HTR-8/SVneo (cell line): ENCODE data around the gene EEF2.
A peak's percentile ranks its signal among the peaks of the same experiment; 100 is the strongest.

Experiments
- DNase-seq: peaks from one replicate; pipeline ENCODE4 v3.0.0; 2011; ENCODE audit warnings: low spot score, mixed read lengths; ENCODE audit not compliant: insufficient read length
- FAIRE-seq: peaks from 2 replicates; lab custom pipeline; 2011; peaks lifted over from hg19 to GRCh38; lab: Jason Lieb, UNC

EEF2 gene

DNA sequence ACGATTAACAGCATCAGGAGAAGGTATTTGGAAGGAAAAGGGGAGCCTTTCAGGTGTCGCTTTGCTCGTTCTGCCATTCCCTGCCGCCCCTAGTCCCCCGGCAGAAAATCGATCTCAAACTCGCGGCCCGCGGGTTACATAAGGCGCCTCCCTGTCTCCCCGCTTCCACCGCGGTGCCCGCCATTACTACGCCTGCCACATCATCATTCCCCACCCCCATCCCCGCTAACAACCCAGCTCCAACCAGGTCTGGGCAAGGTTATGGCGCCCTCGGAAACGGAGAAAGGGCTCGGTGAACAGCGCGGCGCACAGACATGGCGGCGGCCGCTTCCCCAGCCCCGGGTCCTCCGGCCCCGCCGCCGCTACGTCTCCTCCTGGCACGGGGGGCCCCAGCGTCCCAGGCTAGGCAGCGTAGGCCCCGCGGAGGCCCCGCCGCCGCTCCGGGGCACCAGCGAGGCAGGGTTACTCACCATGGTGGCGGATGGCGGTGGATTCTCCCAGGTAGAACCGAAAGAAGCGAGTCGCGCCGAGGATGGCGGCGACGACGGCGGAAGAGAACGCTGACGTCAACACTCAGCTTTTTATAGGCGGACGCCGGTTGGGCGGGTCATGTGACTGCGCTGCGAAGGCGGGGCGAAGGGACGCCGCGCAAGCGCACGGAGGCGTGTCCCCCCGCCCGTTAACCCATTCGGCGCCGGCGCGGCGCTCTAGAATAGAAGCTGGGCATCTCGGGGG lies at the start of gene EEF2:
TSS of gene EEF2 (minus strand) at position 556 of the 735 bp plus-strand sequence. CDS start at position 473, 83 bp downstream.
- peak; percentile 76 for DNase-seq
- FAIRE-seq: no peak

DNA sequence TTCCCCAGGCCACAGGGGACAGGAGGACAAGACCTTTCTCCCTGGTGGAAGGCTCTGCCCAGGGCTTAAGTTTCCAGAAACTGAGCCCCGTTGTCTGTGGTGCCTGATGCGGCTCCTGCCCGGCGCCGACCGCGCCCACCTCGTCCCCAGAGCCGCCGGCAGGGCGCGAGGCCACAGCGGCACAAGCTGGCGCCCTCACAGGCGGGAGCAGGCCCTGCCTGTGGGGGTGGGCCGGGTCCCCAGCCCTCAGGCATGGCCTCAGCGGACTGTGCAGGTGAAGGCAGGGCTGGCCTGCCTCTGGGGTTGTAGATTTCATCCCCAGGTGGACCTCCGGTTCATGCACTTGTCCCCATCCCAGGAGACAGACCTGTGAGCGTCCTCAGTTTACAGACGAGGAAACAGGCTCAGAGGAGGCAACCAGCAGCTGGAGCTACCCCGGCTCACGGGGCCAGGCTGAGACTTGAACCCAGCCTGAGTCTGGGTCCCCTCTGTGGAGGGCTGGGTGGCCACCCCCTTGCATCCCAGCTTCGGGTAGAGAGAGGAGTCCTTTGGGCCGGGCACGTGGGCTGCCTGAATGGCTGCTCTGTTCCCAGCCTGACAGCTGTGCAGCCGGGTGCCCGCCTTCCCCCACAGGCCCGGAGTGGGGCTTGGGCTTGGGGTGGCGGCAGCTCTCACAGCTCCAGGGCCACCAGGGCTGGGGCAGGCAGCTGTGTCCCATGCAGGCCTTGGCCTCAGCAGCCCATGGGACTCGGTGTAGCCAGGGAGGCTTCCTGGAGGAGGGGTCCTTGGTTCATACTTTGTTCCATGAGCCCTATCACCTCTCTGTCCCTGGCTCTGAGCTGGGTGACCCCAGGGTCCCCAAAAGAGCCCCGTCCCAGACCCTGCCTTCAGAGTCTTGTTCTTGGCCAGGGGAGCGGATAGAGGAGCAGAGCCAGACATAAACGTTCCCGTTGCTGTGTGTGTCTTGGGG lies 49.1 kb upstream of the EEF2 start:
- DNase-seq (no peak), FAIRE-seq (no peak)

DNA sequence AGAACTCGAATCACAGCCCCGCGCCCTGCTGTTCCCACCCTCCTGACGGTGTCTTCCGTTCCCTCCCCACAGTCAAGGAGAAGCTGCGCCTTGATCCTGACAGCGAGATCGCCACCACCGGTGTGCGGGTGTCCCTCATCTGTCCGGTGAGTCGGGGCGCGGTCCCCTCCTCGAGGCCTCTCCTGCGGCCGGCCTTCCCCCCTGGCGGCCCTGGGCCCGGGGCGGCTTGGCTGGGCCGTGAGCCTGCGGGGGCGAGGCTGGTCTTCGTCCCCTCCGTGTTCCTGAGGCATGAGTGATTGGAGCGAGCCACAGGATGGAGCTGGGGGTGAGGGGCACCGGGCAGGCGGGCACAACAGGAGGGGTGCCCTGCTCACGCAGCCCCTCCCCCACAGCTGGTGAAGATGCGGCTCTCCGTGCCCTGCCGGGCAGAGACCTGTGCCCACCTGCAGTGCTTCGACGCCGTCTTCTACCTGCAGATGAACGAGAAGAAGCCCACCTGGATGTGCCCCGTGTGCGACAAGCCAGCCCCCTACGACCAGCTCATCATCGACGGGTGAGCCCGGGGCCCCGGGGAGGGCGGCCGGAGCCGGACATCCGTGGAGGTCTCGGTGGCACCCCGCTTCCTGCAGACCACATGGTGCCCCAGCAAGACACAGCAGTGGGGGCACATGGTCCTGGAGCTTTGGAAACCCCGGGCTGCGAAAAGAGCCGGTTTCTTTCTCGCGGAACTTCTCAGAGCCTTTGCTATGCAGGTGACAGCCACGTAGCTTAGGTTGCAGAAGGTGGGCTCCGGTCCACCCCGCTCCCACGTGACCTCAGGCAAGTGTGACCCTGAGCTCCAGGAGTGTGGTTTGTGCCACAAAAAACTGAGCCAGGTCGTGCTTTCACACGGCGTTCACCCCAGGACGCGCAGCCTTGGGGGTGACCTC lies 48.0 kb upstream of the EEF2 start:
- DNase-seq (no peak), FAIRE-seq (no peak)

DNA sequence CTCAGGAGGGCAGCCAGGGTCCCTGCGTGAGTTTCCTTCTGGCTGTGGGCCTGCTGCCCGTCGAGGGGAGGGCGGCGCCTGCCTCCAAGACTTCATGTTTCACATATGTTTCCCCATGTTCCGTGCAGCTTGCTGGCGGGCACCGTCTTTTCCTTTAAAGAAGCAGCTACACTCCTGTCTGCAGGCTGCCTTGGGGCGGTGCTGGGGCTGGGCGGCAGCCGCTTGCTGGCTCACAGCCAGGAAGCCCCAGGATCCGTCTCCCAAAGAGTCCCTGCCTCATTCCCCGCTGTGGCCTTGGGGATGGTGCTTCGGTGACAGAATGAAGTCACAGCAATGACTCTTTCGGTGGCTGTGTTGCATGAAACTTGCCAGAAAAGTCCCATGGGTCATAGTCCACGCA lies 47.2 kb upstream of the EEF2 start:
- FAIRE-seq: no peak

DNA sequence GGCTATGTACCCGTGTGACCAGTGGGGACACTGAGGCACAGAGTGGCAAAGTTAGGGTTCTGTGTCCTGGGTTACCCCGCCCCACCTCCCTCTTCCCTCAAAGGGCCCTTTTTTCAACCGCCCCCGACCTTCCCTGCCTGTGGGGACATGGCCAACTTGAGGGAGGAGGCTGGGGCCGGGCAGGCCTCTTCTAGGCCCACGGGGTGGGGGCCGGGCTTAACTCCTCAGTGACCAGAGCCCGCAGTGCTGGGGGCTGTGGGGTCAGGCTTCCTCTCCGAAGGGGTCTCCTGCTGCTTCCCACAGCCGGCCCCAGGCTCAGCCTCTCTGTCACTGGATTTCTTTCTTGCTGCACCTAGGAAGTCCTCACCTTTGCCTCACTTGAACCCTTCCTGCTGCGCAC lies 46.2 kb upstream of the EEF2 start:
- no peak for FAIRE-seq
- DNase-seq: no peak

More for the DNA sequence above, 47.2 kb upstream of the EEF2 start:
- DNase-seq: no peak

DNA sequence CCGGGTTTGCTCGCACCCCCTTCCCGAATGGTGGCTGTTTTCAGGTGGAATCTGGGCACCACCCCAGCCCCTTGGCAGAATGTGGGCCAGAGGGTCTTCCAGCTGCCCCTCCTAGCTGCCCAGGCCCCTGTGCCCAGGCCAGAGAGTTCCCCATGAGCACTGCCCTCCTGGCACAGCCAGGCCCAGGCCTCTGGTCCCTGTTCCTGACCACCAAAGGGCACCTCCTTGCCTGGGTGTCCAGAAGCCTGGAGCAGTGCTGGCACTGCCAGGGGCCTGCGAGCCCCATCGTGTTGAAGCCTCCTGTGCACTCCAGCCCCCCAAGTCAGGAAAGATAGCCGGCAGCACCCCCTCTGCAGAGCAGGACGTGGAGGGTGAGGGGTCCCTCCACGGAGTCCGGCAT lies 45.7 kb upstream of the EEF2 start:
- FAIRE-seq (no peak), DNase-seq (no peak)

DNA sequence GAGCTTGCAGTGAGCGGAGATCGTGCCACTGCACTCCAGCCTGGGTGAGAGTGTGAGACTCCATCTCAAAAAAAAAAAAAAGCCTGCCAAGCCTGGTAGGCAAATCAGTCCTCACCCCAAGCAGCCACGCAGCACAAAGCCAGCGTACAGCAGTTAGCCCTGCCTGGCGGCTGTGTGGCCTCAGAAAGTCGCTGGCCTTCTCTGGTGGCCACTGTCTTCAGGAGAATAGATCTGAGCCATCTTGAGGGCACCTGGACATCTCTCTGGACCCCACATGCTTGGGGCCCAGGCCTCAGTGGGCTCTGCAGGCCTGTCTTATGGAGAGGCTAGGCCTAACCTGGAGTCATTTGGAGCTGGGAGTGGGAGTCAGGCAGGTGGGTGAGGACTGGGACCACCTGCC lies 45.3 kb upstream of the EEF2 start:
- no peak for FAIRE-seq
- no peak for DNase-seq

DNA sequence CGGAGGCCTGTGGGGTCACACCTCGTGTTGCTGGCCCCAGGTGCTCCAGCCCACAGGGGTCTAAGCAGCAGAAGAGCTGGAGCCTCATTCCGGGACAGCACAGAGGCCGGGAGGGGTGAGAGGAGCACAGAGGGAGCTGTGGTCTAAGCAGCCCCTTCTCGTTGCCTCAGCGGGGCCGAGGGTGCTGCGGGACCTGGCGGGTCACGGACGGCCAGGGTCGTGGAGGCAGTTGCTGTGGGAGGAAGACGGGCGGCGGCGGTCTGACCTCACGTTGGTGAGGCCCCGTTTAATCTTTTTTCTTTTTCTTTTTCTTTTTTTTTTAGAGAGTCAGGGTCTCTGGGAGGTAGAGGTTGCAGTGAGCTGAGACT lies 44.0 kb upstream of the EEF2 start:
- DNase-seq (no peak), FAIRE-seq (no peak)

DNA sequence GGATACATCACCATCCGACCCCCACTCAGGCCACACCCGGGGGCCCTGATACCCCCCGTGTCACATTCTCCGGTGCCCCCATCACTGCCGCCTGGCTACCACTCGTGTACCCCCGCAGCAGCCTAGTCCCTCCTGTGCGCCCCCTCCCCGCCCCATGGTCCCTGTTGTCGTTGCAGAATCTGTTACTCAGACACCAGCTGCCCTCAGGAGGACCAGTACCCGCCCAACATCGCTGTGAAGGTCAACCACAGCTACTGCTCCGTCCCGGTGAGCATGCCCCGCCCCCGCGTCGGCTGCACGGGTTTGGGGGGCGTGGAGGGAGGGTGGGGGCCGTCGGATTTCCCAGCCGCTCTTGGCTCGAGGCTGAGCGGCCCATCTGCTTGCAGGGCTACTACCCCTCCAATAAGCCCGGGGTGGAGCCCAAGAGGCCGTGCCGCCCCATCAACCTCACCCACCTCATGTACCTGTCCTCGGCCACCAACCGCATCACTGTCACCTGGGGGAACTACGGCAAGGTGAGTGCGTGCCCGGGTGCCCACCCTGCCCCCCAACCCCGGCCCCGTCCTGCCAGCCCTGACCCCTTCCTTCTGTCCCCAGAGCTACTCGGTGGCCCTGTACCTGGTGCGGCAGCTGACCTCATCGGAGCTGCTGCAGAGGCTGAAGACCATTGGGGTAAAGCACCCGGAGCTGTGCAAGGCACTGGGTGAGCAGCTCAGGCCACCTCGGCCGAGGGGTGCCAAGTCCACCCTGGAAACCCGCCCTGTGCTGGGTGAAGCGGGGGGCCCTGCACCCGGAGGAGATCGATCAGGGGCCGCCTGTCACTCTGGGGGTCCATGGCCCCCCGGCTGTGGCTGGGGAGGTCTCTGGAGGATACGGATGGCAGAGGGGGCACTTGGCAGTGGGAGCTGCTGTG lies 43.3 kb upstream of the EEF2 start:
- no peak for DNase-seq
- FAIRE-seq: no peak

DNA sequence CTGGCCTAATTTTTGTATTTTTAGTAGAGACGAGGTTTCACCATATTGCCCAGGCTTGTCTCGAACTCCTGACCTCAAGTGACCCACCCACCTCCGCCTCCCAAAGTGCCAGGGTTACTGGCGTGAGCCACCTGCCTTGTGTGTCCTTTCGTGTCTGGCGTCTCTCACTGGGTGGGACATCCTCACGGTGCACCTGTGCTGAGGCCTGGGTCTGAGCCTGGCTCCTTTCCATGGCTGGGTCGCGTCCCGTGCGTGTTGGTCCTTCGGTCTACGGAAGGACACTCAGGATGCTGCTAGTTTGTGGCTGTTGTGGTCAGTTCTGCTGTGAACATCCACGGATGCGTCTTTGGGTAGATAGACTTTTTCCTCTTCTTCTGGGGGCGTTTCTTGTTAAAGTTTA lies 41.9 kb upstream of the EEF2 start:
- no peak for FAIRE-seq
- DNase-seq: no peak

DNA sequence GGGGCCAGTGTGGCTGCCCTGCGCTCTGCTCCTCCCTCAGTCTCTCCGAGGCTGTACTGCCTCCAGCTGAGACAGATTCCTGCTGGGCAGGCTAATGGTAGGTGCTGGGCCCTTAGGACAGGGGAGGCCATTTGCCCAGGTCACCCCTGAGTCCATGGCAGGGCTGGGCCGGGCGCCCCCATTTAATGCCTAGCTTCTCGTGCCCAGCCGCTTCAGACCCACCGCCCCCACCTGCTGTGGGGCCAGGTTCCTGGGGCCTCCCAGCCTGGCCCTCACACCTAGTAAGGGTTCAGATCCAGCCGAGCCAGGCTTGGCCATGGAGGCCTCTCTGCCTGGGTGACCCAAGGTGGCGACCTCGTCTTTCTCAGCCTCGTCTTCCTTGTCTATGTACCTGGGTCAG lies 40.1 kb upstream of the EEF2 start:
- DNase-seq (no peak), FAIRE-seq (no peak)

DNA sequence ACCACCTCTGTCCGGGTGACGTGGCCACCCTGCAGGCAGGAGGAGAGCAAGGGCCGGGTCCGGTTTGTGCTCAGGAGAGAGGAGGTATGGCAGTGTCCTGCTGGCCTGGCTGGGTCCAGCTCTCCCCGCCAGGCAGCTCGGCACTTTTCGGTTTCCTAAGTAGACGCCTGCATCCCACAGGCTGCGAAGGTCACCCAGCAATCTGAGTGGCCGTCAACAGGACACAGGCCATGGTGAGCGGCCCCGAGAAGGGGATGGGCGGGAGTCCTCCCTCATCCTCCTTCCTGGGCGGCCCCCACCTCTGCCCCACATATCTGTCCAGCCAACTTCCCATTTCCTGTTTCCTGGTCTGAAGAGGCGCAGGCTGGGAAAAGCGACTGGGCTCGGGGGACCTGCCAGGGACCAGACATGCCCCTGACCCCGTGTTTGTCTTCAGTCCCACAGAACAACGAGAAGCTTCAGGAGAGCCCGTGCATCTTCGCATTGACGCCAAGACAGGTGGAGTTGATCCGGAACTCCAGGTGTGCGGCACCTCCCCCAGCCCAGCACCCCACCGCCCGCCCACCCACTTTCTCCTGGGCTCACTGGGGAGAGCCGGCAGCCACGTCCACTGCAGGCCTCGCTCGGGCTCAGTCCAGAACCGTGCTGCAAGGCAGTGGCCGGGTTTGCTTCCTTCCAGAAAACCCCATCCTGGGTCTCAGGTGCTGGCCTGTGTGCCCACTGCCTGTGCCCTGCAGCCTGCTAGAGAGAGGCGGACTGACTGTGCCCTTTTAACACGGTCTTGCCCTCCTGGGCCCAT lies 38.5 kb upstream of the EEF2 start:
- DNase-seq (no peak), FAIRE-seq (no peak)

DNA sequence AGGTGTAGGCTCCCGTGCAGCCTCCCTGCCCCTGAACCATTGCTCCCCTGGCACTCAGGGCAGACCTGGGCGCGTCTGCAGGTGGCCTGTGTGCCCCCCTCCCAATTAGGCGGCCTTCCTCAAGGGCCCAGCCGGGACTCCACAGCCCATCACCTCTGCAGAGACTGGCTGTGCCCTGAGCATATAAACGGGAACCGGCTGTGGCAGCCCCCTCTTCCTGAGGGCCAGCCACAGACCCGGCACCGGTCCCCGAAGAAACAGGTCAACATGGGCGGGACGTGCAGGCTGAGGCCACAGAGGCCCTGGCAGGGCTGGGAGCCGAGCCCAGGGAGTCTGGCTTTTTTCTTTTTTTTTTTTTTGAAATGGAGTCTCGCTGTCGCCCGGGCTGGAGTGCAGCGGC lies 34.3 kb upstream of the EEF2 start:
- FAIRE-seq (no peak), DNase-seq (no peak)

DNA sequence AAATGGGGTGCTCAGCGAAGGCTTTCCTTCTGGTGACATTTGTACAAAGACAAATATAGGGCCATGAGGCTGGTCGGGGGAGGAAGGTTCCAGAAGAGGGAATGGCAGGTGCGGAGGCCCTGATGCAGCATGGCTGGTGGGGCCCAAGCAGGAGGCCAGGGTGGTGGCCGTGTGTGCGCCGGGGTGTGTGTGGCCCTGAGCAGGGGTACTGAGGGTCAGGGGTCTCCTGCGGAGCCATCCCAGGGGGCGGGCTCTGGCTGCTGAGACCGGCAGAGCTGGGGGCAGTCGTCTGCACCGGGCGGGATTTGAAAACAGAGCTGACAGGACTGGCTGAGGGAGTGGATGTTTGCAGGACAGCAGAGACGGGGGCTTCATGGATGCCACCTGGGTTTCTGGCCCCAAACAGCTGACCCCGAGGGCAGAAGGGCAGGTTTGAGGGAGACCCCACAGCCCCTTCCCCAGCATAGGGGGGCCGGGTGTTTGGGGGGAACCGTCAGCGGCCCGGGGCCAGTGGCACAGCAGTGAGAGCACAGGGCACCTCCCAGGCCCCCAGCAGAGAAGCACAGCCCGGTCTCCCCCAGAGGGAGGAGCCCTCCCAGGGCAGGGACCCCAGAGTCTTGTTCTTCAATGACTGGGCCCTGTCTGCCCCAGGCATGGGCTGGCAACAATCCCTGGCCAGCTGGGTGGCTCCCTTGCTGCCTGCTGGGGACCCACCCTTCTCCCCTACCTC lies 33.7 kb upstream of the EEF2 start:
- DNase-seq (no peak), FAIRE-seq (no peak)

DNA sequence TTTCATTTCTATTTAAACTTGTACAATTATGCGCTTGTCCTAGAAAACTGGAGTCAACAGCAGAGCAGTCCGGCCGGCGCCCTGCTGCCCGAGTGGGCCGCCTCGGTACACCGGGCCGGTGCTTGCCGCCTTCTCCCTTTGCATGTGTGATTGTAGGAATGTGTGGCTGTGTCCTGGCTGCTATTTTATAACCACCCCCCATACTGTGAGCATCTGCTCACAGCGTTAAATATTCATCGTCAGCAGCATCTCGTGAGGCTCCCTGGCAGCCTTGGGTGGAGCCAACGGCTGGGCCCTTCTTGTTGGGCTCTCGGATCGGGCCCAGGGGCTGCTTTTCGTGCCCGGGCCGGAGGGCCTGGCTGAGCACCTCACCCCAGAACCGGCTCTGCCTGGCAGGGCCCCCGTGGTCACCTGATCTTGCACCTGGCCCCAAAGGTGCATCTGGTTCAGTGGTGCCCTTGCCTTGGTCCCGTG lies 32.9 kb upstream of the EEF2 start:
- FAIRE-seq (no peak), DNase-seq (no peak)

DNA sequence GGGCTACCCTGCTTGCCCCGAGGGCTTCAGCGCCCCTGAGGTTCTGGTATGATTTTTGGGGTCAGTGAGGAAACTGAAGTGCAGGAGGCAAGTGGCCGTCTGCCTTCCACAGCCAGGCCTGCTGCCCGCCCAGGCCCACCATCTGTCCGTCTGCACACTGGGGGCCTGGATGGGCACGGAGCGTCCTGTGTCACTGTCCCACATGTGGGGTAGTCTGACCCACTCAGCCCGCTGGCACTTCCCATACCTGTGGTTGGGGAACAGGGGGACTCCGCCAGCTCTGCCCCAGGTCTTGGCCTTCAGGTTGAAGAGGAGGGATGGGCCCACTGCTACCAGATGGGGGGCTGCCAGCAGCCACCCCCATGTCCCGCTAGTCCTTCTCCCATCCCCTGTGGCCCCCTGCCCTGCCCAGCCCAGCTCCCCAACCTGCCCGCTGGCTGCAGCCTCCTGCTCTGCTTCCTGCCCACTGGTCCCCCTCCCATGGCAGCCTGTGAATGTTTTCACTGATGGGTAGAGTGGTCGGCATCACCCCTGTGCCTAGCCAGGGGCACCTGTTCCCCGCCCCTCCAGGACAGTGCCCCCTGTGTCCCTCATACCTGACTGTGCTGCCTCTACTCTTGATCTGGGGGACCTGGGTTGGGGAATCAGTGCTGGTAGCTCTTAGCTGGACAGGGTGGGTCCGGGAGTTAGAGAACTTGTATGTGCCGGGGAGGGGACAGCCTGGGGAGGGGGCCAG lies 31.8 kb upstream of the EEF2 start:
- DNase-seq (no peak), FAIRE-seq (no peak)

DNA sequence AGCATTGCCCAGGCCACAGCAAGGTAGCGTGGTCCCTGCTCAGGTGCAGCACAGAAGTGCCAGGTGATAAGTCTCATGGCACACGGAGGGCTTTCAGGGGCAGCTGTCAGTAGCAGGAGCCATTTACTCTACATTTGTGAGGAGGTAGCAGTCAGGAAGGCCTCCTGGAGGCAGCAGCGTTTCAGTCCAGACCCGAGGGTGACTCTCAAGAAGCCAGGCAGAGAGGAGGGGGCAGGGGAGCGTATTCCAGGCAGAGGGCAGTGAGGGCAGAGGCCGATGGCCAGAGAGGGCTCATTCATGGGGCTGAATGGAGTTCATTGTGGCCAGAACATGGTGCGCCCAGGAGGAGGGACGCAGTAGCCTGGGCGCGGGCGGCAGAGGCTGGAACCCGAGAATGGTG lies 31.2 kb upstream of the EEF2 start:
- FAIRE-seq (no peak), DNase-seq (no peak)
